ENCODE data around the gene MYCBPAP. TPM values are rescaled to one million over a fixed set of nuclear protein-coding genes. Genes with fewer than 3 reads are reported as not detected.

MYCBPAP gene
- total RNA-seq, 1 experiment from 2014 or later, result 2.7 TPM

GRCh38 chr17:50469208-50469605 is 39.0 kb upstream of the MYCBPAP start:
- Mint-ChIP-seq H3K27ac (ENCODE audit: unreplicated experiment) (no peak overlapping the region), H3K27me3 (ENCODE audit: insufficient read depth, unreplicated experiment) (no peaks in the 10 kb centered on the region), H3K9me3 (ENCODE audit: unreplicated experiment) (no peaks in the 10 kb centered on the region), H3K4me1 (ENCODE audit: low read depth, unreplicated experiment) (no peaks in the 10 kb centered on the region), H3K4me3 (ENCODE audit: unreplicated experiment) (no peak overlapping the region), H3K36me3 (ENCODE audit: insufficient read depth, unreplicated experiment) (peaks cover 19% of the 10 kb centered on the region)
- POLR2A ChIA-PET, result no interaction called here
- intact Hi-C loops (cut with micrococcal nuclease; ENCODE audit: unreplicated experiment), result no loop called here
- CTCF ChIA-PET, result interaction anchor here (0.6 kb wide), 1 partner anchor 1543 kb away, joined by 5 read pairs; no protein-coding TSS in a partner anchor
- no peaks in the 10 kb centered on the region for H3K27me3 ChIP-seq (replicated peaks; ENCODE audit: control insufficient read depth, insufficient read depth, low read length)
- BruUV-seq (replicated peaks), result no TSS peak
- H3K4me3 ChIP-seq (ENCODE audit: low read depth, low read length), result no peak overlapping the region
- H3K9me3 ChIP-seq, result no peaks in the 10 kb centered on the region
- peaks cover 3% of the 10 kb centered on the region; the same call in 1 of the 2 replicates for H3K36me3 ChIP-seq (ENCODE audit: control insufficient read depth, insufficient read depth, low read length)
- H3K4me1 ChIP-seq, result no peaks in the 10 kb centered on the region
- DNase-seq, result no peak
- TF ChIP-seq CTCF (IDR thresholded peaks at IDR 0.05; ENCODE audit: insufficient read depth in 1 of 2, low read depth in 1 of 2, low read length in 1 of 2, severe bottlenecking in 1 of 2, unreplicated experiment in 1 of 2), result no peak

- no peak for TF ChIP-seq CTCF (IDR thresholded peaks at IDR 0.05; ENCODE audit: insufficient read depth in 1 of 2, low read depth in 1 of 2, low read length in 1 of 2, severe bottlenecking in 1 of 2, unreplicated experiment in 1 of 2)
- peaks cover 3% of the 10 kb centered on the region; the same call in 1 of the 2 replicates for H3K36me3 ChIP-seq (ENCODE audit: control insufficient read depth, insufficient read depth, low read length)
- ChIA-PET POLR2A (no interaction called here), CTCF (no interaction called here)
- peaks cover 15% of the 10 kb centered on the region for H3K36me3 Mint-ChIP-seq (ENCODE audit: insufficient read depth, unreplicated experiment)
- no peaks in the 10 kb centered on the region for H3K4me1 ChIP-seq
- H3K27me3 Mint-ChIP-seq (ENCODE audit: insufficient read depth, unreplicated experiment), result no peaks in the 10 kb centered on the region
- no peaks in the 10 kb centered on the region for H3K4me1 Mint-ChIP-seq (ENCODE audit: low read depth, unreplicated experiment)
- BruUV-seq (replicated peaks), result no TSS peak
- H3K27me3 ChIP-seq (replicated peaks; ENCODE audit: control insufficient read depth, insufficient read depth, low read length), result no peaks in the 10 kb centered on the region
- H3K4me3 ChIP-seq (ENCODE audit: low read depth, low read length), result no peak overlapping the region
- H3K4me3 Mint-ChIP-seq (ENCODE audit: unreplicated experiment), result no peak overlapping the region
- no peaks in the 10 kb centered on the region for H3K9me3 Mint-ChIP-seq (ENCODE audit: unreplicated experiment)
- no peak overlapping the region for H3K27ac Mint-ChIP-seq (ENCODE audit: unreplicated experiment)
- DNase-seq, result no peak
- intact Hi-C loops (cut with micrococcal nuclease; ENCODE audit: unreplicated experiment), result no loop called here
- H3K9me3 ChIP-seq, result no peaks in the 10 kb centered on the region
Observed at GRCh38 chr17:50469671-50470305, 38.5 kb upstream of the MYCBPAP start.

GRCh38 chr17:50470426-50470825 is 37.8 kb upstream of the MYCBPAP start:
- H3K4me1 Mint-ChIP-seq (ENCODE audit: low read depth, unreplicated experiment), result peaks cover 2% of the 10 kb centered on the region
- peaks cover 9% of the 10 kb centered on the region for H3K36me3 Mint-ChIP-seq (ENCODE audit: insufficient read depth, unreplicated experiment)
- no peak overlapping the region for H3K4me3 ChIP-seq (ENCODE audit: low read depth, low read length)
- CTCF ChIA-PET, result no interaction called here
- H3K4me1 ChIP-seq, result peaks cover 1% of the 10 kb centered on the region
- H3K9me3 Mint-ChIP-seq (ENCODE audit: unreplicated experiment), result no peaks in the 10 kb centered on the region
- no peak overlapping the region for H3K27ac Mint-ChIP-seq (ENCODE audit: unreplicated experiment)
- POLR2A ChIA-PET, result interaction anchor here (0.8 kb wide), 1 partner anchor 73 kb away, joined by 4 read pairs; no protein-coding TSS in a partner anchor
- no peak overlapping the region for H3K4me3 Mint-ChIP-seq (ENCODE audit: unreplicated experiment)
- peaks cover 3% of the 10 kb centered on the region; the same call in 1 of the 2 replicates for H3K36me3 ChIP-seq (ENCODE audit: control insufficient read depth, insufficient read depth, low read length)
- no peaks in the 10 kb centered on the region for H3K9me3 ChIP-seq
- no TSS peak for BruUV-seq (replicated peaks)
- H3K27me3 ChIP-seq (replicated peaks; ENCODE audit: control insufficient read depth, insufficient read depth, low read length), result no peaks in the 10 kb centered on the region
- H3K27me3 Mint-ChIP-seq (ENCODE audit: insufficient read depth, unreplicated experiment), result no peaks in the 10 kb centered on the region
- no peak for TF ChIP-seq CTCF (IDR thresholded peaks at IDR 0.05; ENCODE audit: insufficient read depth in 1 of 2, low read depth in 1 of 2, low read length in 1 of 2, severe bottlenecking in 1 of 2, unreplicated experiment in 1 of 2)
- no peak for DNase-seq
- intact Hi-C loops (cut with micrococcal nuclease; ENCODE audit: unreplicated experiment), result no loop called here
